HepG2 (cell line): Measurements from ENCODE around the gene XG. TPM values are rescaled to one million over a fixed set of nuclear protein-coding genes. Genes with fewer than 3 reads are reported as not detected.

ENCODE experiments used
- ATF1 ChIP-seq: IDR thresholded peaks from 2 replicates; pipeline ENCODE4 v1.6.1; 2016; ENCODE audit warnings: mild to moderate bottlenecking, control low read depth
- CBX5 ChIP-seq: sonication (generic); formaldehyde crosslinking; IDR thresholded peaks from 2 replicates; pipeline ENCODE4 v1.4.0; 2020; ENCODE audit warnings: missing genetic modification reagents, borderline replicate concordance
- ELF1 ChIP-seq: sonication (generic); formaldehyde crosslinking; IDR thresholded peaks from 2 replicates; pipeline ENCODE4 v1.4.0; 2020; ENCODE audit warnings: missing genetic modification reagents
- HOXA7 ChIP-seq: sonication (generic); formaldehyde crosslinking; IDR thresholded peaks from 2 replicates; pipeline ENCODE4 v1.8.1; 2022; ENCODE audit warnings: mild to moderate bottlenecking, missing genetic modification reagents, moderate library complexity
- ISX ChIP-seq: sonication (generic); formaldehyde crosslinking; conservative IDR thresholded peaks from 2 replicates; pipeline ENCODE4 v1.5.0; 2020; ENCODE audit warnings: missing genetic modification reagents
- MEIS1 ChIP-seq: sonication (generic); formaldehyde crosslinking; IDR thresholded peaks from 2 replicates; pipeline ENCODE4 v1.9.0; 2021; ENCODE audit warnings: mild to moderate bottlenecking, missing genetic modification reagents, moderate library complexity, borderline replicate concordance
- NFIB ChIP-seq: sonication (generic); formaldehyde crosslinking; IDR thresholded peaks from 2 replicates; pipeline ENCODE4 v1.9.0; 2021; ENCODE audit warnings: missing genetic modification reagents, mild to moderate bottlenecking, borderline replicate concordance
- POLR2A ChIP-seq, 2 experiments: IDR thresholded peaks; 2 replicates each; pipeline ENCODE4 v1.6.1; 2011; ENCODE audit warnings: low read depth in 2 of 2, low read length in 2 of 2, mild to moderate bottlenecking in 1 of 2, moderate library complexity in 1 of 2; ENCODE audit not compliant: insufficient read depth in 1 of 2
- RBM22 ChIP-seq: fragments of 200-400 bp; formaldehyde crosslinking; optimal IDR thresholded peaks from 2 replicates; pipeline ENCODE3; 2017; ENCODE audit warnings: mild to moderate bottlenecking, low read length, moderate library complexity
- RFX3 ChIP-seq: IDR thresholded peaks from 2 replicates; pipeline ENCODE4 v1.6.1; 2016; ENCODE audit warnings: missing biosample characterization, missing genetic modification reagents
- ZBTB3 ChIP-seq: sonication (generic); formaldehyde crosslinking; IDR thresholded peaks from 2 replicates; pipeline ENCODE4 v1.4.0; 2020; ENCODE audit warnings: low read depth, mild to moderate bottlenecking, moderate library complexity, missing genetic modification reagents, borderline replicate concordance
- ZNF230 ChIP-seq: sonication (generic); formaldehyde crosslinking; IDR thresholded peaks from 2 replicates; pipeline ENCODE4 v1.4.0; 2020; ENCODE audit warnings: mild to moderate bottlenecking, missing genetic modification reagents
- ZNF263 ChIP-seq: sonication (generic); formaldehyde crosslinking; IDR thresholded peaks from 2 replicates; pipeline ENCODE4 v1.4.0; 2020; ENCODE audit warnings: missing genetic modification reagents
- ZNF543 ChIP-seq: sonication (generic); formaldehyde crosslinking; IDR thresholded peaks from 2 replicates; pipeline ENCODE4 v1.4.0; 2020; ENCODE audit warnings: mild to moderate bottlenecking, missing genetic modification reagents
- ZNF772 ChIP-seq: sonication (generic); formaldehyde crosslinking; IDR thresholded peaks from 2 replicates; pipeline ENCODE4 v1.5.0; 2020; ENCODE audit warnings: mild to moderate bottlenecking, missing genetic modification reagents
- ZNF792 ChIP-seq: IDR thresholded peaks from 2 replicates; pipeline ENCODE4 v1.6.1; 2016
- polyA plus RNA-seq, 8 experiments: library from polyadenylated mRNA; depleted of rRNA in 3 of 8; stranded (reverse) in 7 of 8; unstranded in 1 of 8; fragments of >200 nt; fragmentation: Illumina TruSeq in 4 of 8; extraction: Trizol in 4 of 8; gene quantifications; 2 replicates each; pipeline versions ENCODE4 v1.2.1 to v1.2.3, GENCODE V29; 2011 to 2016; ENCODE audit warnings: low read depth in 4 of 8, missing spikeins in 1 of 8, mixed read lengths in 1 of 8; ENCODE audit not compliant: insufficient read depth in 1 of 8
- total RNA-seq, 5 experiments: library from RNA; depleted of rRNA; stranded (reverse); fragments of >200 nt; fragmentation: Illumina TruSeq; extraction: Trizol; gene quantifications; 2 replicates each; pipeline ENCODE4 v1.2.3, GENCODE V29; 2016; ENCODE audit warnings: low read depth in 1 of 5
- TF ChIP-seq, protein P1 (sequence below): sonication (generic); formaldehyde crosslinking; IDR thresholded peaks from 2 replicates; pipeline ENCODE4 v1.4.0; 2020; ENCODE audit warnings: missing genetic modification reagents, mild to moderate bottlenecking, borderline replicate concordance
- TF ChIP-seq, protein P2 (sequence below): sonication (generic); formaldehyde crosslinking; IDR thresholded peaks from 2 replicates; pipeline ENCODE4 v1.4.0; 2020; ENCODE audit warnings: missing genetic modification reagents
- TF ChIP-seq, protein P3 (sequence below), 2 experiments: sonication (generic) in 1 of 2; formaldehyde crosslinking in 1 of 2; IDR thresholded peaks; 2 replicates each; pipeline versions ENCODE4 v1.4.0 to v1.6.1; 2016 to 2020; ENCODE audit warnings: borderline replicate concordance in 1 of 2, low read depth in 1 of 2, mild to moderate bottlenecking in 1 of 2, missing genetic modification reagents in 1 of 2
- TF ChIP-seq, protein P4 (sequence below): sonication (generic); formaldehyde crosslinking; IDR thresholded peaks from 2 replicates; pipeline ENCODE4 v1.5.1; 2020; ENCODE audit warnings: missing genetic modification reagents, mild to moderate bottlenecking, borderline replicate concordance

XG gene
- total and polyA plus RNA-seq, 2 of the 13 experiments (the other 11 are each of a cell fraction or from before 2014, with no cell fraction given): not detected

DNA sequence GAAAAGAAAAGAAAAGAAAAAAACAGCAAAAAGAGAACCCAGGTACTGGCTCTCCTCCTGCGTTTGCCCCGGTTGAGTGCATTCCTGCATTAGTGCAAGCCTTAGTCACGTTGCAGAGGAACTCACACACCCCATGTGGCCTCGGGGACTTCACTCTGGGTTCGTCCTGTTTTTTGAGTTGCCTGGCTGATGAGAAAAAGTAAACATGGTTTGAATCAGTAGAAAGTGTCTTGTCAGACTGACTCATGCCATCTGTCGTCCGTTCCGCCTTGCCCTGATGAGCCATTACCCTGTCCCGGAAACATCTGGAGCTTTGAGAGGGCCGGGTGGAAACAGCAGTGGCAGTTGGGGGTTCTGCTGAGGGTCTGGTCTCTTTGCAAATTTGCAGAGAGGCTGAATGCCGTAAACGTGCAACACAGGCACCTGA is 44.5 kb upstream of the XG start (continued):
- TF ChIP-seq, protein P1, sequence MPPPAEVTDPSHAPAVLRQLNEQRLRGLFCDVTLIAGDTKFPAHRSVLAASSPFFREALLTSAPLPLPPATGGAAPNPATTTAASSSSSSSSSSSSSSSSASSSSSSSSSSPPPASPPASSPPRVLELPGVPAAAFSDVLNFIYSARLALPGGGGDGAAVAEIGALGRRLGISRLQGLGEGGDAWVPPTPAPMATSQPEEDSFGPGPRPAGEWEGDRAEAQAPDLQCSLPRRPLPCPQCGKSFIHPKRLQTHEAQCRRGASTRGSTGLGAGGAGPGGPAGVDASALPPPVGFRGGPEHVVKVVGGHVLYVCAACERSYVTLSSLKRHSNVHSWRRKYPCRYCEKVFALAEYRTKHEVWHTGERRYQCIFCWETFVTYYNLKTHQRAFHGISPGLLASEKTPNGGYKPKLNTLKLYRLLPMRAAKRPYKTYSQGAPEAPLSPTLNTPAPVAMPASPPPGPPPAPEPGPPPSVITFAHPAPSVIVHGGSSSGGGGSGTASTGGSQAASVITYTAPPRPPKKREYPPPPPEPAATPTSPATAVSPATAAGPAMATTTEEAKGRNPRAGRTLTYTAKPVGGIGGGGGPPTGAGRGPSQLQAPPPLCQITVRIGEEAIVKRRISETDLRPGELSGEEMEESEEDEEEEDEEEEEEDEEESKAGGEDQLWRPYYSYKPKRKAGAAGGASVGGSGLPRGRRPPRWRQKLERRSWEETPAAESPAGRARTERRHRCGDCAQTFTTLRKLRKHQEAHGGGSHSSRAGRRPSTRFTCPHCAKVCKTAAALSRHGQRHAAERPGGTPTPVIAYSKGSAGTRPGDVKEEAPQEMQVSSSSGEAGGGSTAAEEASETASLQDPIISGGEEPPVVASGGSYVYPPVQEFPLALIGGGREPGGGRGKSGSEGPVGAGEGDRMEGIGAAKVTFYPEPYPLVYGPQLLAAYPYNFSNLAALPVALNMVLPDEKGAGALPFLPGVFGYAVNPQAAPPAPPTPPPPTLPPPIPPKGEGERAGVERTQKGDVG (CRISPR knock-in tag): peak; percentile 71; the same call in 1 of the 2 replicates
- TF ChIP-seq ISX (CRISPR knock-in tag) (no peak), ELF1 (CRISPR knock-in tag) (no peak), ZNF772 (no peak), NFIB (CRISPR knock-in tag) (no peak), ZNF263 (CRISPR knock-in tag) (no peak), MEIS1 (CRISPR knock-in tag) (no peak), CBX5 (CRISPR knock-in tag) (peak; percentile 43; the same call in 1 of the 2 replicates), ZNF792 (CRISPR knock-in tag) (0 out of 2 replicates have a peak, but pooled peaks have one; percentile 34), RFX3 (CRISPR knock-in tag) (no peak), ZBTB3 (CRISPR knock-in tag) (no peak), HOXA7 (CRISPR knock-in tag) (no peak), ATF1 (CRISPR knock-in tag) (no peak), ZNF543 (no peak), RBM22 (no peak), POLR2A (IDR thresholded peaks at IDR 0.05; ENCODE audit: insufficient read depth in 1 of 2, low read depth in 2 of 2, low read length in 2 of 2) (no peak), ZNF230 (CRISPR knock-in tag) (no peak)
- TF ChIP-seq, protein P2, sequence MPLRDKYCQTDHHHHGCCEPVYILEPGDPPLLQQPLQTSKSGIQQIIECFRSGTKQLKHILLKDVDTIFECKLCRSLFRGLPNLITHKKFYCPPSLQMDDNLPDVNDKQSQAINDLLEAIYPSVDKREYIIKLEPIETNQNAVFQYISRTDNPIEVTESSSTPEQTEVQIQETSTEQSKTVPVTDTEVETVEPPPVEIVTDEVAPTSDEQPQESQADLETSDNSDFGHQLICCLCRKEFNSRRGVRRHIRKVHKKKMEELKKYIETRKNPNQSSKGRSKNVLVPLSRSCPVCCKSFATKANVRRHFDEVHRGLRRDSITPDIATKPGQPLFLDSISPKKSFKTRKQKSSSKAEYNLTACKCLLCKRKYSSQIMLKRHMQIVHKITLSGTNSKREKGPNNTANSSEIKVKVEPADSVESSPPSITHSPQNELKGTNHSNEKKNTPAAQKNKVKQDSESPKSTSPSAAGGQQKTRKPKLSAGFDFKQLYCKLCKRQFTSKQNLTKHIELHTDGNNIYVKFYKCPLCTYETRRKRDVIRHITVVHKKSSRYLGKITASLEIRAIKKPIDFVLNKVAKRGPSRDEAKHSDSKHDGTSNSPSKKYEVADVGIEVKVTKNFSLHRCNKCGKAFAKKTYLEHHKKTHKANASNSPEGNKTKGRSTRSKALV (CRISPR knock-in tag): 0 out of 2 replicates have a peak, but pooled peaks have one; percentile 36
- TF ChIP-seq, protein P3, sequence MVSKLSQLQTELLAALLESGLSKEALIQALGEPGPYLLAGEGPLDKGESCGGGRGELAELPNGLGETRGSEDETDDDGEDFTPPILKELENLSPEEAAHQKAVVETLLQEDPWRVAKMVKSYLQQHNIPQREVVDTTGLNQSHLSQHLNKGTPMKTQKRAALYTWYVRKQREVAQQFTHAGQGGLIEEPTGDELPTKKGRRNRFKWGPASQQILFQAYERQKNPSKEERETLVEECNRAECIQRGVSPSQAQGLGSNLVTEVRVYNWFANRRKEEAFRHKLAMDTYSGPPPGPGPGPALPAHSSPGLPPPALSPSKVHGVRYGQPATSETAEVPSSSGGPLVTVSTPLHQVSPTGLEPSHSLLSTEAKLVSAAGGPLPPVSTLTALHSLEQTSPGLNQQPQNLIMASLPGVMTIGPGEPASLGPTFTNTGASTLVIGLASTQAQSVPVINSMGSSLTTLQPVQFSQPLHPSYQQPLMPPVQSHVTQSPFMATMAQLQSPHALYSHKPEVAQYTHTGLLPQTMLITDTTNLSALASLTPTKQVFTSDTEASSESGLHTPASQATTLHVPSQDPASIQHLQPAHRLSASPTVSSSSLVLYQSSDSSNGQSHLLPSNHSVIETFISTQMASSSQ (IDR thresholded peaks at IDR 0.05; ENCODE audit: low read depth): no peak
- TF ChIP-seq, protein P3 (CRISPR knock-in tag; IDR thresholded peaks at IDR 0.05; ENCODE audit: borderline replicate concordance): no peak
- TF ChIP-seq, protein P4, sequence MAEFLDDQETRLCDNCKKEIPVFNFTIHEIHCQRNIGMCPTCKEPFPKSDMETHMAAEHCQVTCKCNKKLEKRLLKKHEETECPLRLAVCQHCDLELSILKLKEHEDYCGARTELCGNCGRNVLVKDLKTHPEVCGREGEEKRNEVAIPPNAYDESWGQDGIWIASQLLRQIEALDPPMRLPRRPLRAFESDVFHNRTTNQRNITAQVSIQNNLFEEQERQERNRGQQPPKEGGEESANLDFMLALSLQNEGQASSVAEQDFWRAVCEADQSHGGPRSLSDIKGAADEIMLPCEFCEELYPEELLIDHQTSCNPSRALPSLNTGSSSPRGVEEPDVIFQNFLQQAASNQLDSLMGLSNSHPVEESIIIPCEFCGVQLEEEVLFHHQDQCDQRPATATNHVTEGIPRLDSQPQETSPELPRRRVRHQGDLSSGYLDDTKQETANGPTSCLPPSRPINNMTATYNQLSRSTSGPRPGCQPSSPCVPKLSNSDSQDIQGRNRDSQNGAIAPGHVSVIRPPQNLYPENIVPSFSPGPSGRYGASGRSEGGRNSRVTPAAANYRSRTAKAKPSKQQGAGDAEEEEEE: no peak
